ENCODE data around the gene NEMP2. TPM values are rescaled to one million over a fixed set of nuclear protein-coding genes. Genes with fewer than 3 reads are reported as not detected.

The NEMP2 gene
- total RNA-seq, 1 donor from 2014 or later = 13.8 TPM

- no peak for TF ChIP-seq EZH2 (IDR thresholded peaks at IDR 0.05)
- TF ChIP-seq CTCF (IDR thresholded peaks at IDR 0.05) = no peak
- no peak for TF ChIP-seq EZH2phosphoT487 (IDR thresholded peaks at IDR 0.05)
- H3K36me3 ChIP-seq = no peaks in the 10 kb centered on the region
- Mint-ChIP-seq H3K4me1 (peaks cover 6% of the 10 kb centered on the region), H3K27ac (no peak overlapping the region), H3K27me3 (ENCODE audit: insufficient read depth, low read depth) (peaks cover 2% of the 10 kb centered on the region), H3K9me3 (no peaks in the 10 kb centered on the region), H3K4me3 (no peak overlapping the region), H3K36me3 (no peaks in the 10 kb centered on the region)
- H3K4me2 ChIP-seq = no peak overlapping the region
- H4K20me1 ChIP-seq (ENCODE audit: low read depth) = no peaks in the 10 kb centered on the region
- no peak overlapping the region for H2AFZ ChIP-seq (replicated peaks)
- H3F3A ChIP-seq (ENCODE audit: low read depth) = no peaks in the 10 kb centered on the region
- no peaks in the 10 kb centered on the region for H3K27me3 ChIP-seq
- H3K27ac ChIP-seq = no peak overlapping the region
- H3K4me3 ChIP-seq = no peak overlapping the region
- no peaks in the 10 kb centered on the region for H3K9me3 ChIP-seq (ENCODE audit: low read depth)
- no peaks in the 10 kb centered on the region for H3K4me1 ChIP-seq
- no peak for DNase-seq (ENCODE audit: low spot score)
- H3K79me2 ChIP-seq (ENCODE audit: low read depth) = no peaks in the 10 kb centered on the region
- H3K9ac ChIP-seq = no peak overlapping the region
These were observed 9.6 kb downstream of the NEMP2 start for GRCh38 chr2:190524928-190525327.

GRCh38 chr2:190519975-190520767 lies 14.4 kb downstream of the NEMP2 start:
- Histone ChIP-seq H3K9me3 (ENCODE audit: low read depth) (no peaks in the 10 kb centered on the region), H3K4me3 (no peak overlapping the region), H3K4me2 (no peak overlapping the region), H3K27me3 (no peaks in the 10 kb centered on the region), H3K9ac (no peak overlapping the region), H3F3A (ENCODE audit: low read depth) (no peaks in the 10 kb centered on the region), H3K4me1 (no peaks in the 10 kb centered on the region), H2AFZ (replicated peaks) (no peak overlapping the region), H4K20me1 (ENCODE audit: low read depth) (no peaks in the 10 kb centered on the region), H3K36me3 (no peaks in the 10 kb centered on the region), H3K27ac (no peak overlapping the region), H3K79me2 (ENCODE audit: low read depth) (no peaks in the 10 kb centered on the region)
- Mint-ChIP-seq H3K4me1 (peaks cover 4% of the 10 kb centered on the region), H3K36me3 (no peaks in the 10 kb centered on the region), H3K27me3 (ENCODE audit: insufficient read depth, low read depth) (no peaks in the 10 kb centered on the region), H3K4me3 (no peak overlapping the region), H3K27ac (no peak overlapping the region), H3K9me3 (no peaks in the 10 kb centered on the region)
- DNase-seq (ENCODE audit: low spot score) = no peak
- TF ChIP-seq EZH2 (IDR thresholded peaks at IDR 0.05) = no peak
- TF ChIP-seq CTCF (IDR thresholded peaks at IDR 0.05) = no peak

GRCh38 chr2:190517468-190517867 lies 17.1 kb downstream of the NEMP2 start:
- Histone ChIP-seq H3K36me3 (no peaks in the 10 kb centered on the region), H2AFZ (replicated peaks) (no peak overlapping the region), H3K27ac (no peak overlapping the region), H3K27me3 (no peaks in the 10 kb centered on the region), H3K4me1 (no peaks in the 10 kb centered on the region), H3K4me2 (no peak overlapping the region), H4K20me1 (ENCODE audit: low read depth) (no peaks in the 10 kb centered on the region), H3K79me2 (ENCODE audit: low read depth) (no peaks in the 10 kb centered on the region), H3K9ac (no peak overlapping the region), H3K4me3 (no peak overlapping the region), H3F3A (ENCODE audit: low read depth) (no peaks in the 10 kb centered on the region), H3K9me3 (ENCODE audit: low read depth) (no peaks in the 10 kb centered on the region)
- Mint-ChIP-seq H3K9me3 (no peaks in the 10 kb centered on the region), H3K4me1 (peaks cover 4% of the 10 kb centered on the region), H3K27me3 (ENCODE audit: insufficient read depth, low read depth) (no peaks in the 10 kb centered on the region), H3K36me3 (no peaks in the 10 kb centered on the region), H3K27ac (no peak overlapping the region), H3K4me3 (no peak overlapping the region)
- no peak for TF ChIP-seq CTCF (IDR thresholded peaks at IDR 0.05)
- TF ChIP-seq EZH2phosphoT487 (IDR thresholded peaks at IDR 0.05) = no peak
- TF ChIP-seq EZH2 (IDR thresholded peaks at IDR 0.05) = no peak
- no peak for DNase-seq (ENCODE audit: low spot score)
